ENCODE results near the gene ZNF507. TPM values are rescaled to one million over a fixed set of nuclear protein-coding genes. Genes with fewer than 3 reads are reported as not detected.

ZNF507 gene
- total RNA-seq, 1 donor from 2014 or later: 15.8 TPM

DNA sequence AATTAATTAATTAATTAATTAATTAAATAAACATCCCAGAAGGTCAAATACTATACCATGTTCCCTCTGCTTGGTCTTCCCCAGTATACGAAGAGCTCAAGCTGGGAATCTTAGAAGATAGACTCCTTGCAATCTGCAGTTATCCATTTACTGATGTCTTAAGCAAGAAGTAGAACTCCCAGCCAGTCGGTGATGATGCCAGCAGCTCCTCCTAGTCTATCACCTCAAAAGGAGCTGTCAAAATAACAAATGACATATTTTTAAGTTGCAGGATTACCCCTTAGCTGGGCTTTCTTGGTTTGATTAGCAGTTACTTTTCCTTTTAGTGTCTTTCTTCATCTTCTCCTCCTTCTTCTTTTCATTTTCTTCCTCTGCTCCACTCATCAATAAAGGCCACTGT, 6.0 kb upstream of the ZNF507 start:
- no peak for DNase-seq (ENCODE audit: low spot score)

DNA sequence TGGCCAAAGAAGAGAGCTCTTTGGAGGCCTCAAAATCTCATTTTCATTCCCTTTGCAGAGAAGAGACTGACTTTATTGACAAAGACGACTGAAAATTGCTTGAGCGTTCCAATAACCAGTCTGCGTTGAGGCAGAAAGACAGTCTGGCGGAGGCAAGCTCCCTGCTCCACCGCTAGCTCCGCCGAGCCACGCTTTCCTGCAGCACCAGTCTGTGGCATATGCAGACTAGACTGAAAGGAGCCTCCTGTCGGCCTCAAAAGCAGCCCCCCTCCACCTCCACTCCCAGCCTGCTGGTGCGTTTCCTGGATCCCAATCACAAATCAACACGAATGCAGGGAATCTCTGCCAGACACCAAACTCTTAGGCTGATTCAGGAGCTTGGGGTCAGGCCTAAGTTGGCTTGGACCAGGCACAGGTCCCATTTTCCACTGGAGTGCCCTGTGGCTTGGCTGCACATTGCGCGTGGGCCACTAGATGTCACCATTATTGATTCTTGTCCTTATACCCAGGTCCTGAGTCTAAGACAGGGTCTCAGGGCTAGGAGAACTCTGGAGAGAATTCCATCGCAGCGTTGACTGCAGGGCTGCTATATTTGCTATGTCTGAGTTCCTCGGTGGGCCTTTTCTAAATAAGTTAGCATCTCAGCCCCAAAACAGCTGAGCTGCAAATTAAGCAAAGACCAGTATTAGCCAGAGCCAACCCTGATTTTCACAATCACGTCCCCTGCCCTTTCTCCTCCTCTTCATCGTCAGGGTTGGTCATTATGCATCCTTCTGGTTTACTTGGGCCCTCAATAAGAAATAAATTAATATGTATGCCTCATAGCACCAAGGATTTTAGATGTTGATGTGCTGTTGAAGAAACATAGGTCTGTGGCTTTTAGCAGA, 5.2 kb upstream of the ZNF507 start:
- no peak for DNase-seq (ENCODE audit: low spot score)

- DNase-seq (ENCODE audit: low spot score): no peak
Measured at GRCh38 chr19:32342695-32343094, 2.7 kb upstream of the ZNF507 start.

- no peak for DNase-seq (ENCODE audit: low spot score)
Measured at GRCh38 chr19:32343550-32344262, 1.7 kb upstream of the ZNF507 start.

DNA sequence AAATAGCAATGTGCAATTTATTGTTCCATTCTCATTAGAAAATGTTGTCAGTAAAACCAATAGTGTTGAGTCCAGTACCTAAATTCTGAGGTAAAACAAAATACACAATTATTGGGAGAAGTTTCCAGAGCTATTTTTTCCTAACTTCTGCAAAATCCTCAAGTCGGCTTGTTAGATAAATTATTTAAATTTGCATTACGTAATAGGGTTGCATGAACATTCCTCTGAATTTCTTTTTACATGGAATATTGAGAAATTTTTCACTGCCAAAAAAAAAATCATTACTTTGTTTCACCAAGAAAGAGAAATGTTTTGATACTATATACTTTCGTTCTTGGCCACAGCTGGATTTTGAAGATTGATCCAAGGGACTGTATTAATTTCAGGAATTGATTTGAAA, 1.5 kb downstream of the ZNF507 start:
- DNase-seq (ENCODE audit: low spot score): no peak

DNA sequence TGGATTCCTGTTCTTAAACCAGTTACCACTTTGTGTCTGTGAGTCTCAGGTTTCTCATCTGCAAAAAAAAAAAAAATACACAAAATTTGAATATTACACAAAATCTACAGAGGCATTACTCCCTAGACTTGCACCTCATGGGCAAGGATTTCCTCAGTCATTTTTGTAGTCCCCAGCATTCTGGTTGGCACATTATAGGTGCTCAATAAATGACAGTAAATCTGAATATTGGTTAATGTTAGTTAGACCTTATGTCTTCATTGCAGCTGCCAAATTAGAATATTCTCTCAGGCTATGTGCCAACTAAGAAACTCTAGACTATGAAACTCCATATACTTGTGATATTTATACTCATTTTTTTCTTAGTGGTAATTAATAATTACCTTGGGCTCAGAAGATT, 2.2 kb downstream of the ZNF507 start:
- no peak for DNase-seq (ENCODE audit: low spot score)

DNA sequence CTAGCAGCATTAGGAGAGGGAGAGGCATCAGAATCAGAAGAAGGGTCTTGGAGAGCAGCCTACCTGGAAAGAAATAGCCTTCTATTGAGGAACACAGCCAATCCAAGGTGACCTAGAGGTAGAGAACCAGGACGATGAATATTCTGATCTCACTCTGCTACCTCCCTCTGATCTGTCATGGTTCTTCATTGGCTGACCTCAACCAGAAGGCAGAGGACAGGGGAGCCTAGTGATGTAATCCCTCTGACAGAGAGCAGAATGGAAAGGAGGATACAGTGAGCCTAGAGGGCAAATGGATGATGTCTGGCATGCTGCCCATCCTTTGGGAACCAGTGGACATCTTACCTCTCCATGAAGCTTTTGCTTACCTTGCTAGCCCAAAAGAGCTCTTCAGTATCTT, 3.6 kb downstream of the ZNF507 start:
- no peak for DNase-seq (ENCODE audit: low spot score)

GRCh38 chr19:32349724-32350470, 4.5 kb downstream of the ZNF507 start:
- DNase-seq (ENCODE audit: low spot score): no peak

DNA sequence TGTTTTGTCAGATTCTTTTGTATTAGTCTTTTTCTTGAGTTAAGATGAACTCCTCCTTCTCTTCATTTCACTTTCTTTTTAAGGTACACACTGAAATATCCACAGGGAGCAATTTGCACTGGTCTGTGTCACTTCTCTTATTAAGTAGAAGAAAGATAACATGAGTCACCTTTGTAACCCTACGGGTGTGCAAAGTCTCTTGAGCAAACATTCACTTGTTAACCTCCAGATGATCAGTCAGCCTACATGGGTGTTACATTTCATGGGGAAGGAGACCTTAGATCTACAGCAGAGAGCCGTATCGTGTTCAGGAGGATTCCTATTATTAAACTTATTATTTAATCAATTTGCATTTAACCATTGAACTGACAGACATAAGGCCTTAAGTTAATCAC, 5.1 kb downstream of the ZNF507 start:
- DNase-seq (ENCODE audit: low spot score): no peak

DNA sequence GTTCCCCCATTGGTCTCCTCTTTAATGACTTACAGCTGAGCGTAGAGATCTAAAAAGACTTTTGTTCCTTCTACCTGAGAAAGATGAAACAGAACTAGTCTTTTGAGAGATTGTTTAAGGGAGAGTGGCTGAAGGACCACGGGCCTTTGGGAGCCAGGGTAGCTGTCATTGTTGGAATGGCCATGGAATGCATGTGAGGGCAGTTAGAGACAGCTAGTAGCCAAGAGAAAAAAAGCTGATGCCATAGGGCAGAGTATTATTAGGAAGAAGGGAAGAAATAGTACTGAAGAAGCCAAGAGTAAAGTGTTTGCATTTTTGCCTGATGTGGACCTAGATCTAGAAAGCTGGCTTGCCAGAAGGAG, 5.6 kb downstream of the ZNF507 start:
- no peak for DNase-seq (ENCODE audit: low spot score)

DNA sequence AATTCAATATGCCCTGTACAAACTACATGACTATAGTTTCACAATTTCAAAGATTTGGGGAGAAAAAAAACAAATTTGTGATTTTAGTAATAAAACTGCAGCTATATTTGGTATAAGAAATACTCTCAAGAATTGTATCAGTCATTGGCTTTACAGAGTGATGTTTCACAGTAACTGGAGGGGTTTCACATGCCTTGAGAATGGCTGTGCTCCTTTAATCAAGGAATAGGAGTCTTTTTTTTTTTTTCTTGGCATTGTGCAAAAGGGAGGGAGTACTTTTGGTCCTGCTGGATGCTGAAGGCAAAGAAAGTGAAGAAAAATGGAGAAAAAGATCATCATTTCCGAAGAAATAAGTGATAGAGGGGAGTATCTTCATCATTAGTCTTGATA, 6.8 kb downstream of the ZNF507 start:
- no peak for DNase-seq (ENCODE audit: low spot score)

DNA sequence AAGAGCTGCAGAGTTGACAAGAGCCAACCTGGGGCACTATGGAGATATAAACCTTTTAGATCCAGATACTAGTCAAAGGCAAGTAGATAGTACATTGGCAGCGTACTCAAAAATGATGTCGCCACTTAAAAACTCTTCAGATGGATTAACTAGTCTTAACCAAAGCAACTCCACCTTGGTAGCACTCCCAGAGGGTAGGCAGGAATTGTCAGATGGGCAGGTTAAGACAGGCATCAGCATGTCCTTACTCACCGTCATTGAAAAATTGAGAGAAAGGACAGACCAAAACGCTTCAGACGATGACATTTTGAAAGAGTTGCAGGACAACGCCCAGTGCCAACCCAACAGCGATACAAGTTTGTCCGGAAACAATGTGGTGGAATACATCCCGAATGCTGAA, 8.9 kb downstream of the ZNF507 start:
- DNase-seq (ENCODE audit: low spot score): no peak

DNA sequence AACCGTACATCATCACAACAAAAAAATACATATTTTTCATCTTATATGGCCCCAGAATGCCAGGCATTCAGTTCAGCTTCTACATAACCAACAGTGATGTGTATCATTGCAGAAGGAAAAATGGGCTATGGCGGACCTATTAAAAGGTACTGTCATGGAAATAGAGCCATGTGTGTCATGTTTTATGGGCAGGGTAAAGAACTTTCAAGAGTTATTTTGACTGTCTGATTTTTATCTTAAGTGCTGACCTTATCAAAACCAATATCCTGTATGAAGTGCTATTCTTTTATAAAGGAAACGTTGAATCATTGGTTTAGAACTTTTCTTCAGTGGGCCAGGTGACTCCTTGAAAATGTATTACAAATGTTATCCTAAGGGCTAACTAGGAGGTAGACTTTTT, 9.9 kb downstream of the ZNF507 start:
- no peak for DNase-seq (ENCODE audit: low spot score)

- DNase-seq (ENCODE audit: low spot score): no peak
Measured at GRCh38 chr19:32357720-32358119, 12.3 kb downstream of the ZNF507 start.

DNA sequence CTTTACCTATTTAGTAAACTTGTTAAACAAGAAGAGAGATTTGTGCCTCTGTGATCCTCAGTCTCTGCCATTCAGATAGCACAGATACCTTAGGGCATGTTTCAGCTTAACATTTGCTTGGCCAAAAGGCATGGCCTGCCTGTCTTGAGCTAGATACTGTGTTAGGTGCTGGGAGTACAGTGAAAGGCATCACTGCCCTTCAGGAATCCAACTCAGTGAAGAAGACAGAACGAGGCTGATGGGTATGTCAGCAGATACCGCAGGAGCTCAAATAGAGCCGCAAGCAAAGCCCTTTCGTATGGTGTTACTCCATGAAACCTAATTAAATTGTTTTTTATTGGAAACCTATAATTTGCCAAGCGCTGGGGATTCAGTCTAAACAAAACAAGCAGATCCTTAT, 12.9 kb downstream of the ZNF507 start:
- no peak for DNase-seq (ENCODE audit: low spot score)

GRCh38 chr19:32359581-32359980, 14.2 kb downstream of the ZNF507 start:
- no peak for DNase-seq (ENCODE audit: low spot score)

DNA sequence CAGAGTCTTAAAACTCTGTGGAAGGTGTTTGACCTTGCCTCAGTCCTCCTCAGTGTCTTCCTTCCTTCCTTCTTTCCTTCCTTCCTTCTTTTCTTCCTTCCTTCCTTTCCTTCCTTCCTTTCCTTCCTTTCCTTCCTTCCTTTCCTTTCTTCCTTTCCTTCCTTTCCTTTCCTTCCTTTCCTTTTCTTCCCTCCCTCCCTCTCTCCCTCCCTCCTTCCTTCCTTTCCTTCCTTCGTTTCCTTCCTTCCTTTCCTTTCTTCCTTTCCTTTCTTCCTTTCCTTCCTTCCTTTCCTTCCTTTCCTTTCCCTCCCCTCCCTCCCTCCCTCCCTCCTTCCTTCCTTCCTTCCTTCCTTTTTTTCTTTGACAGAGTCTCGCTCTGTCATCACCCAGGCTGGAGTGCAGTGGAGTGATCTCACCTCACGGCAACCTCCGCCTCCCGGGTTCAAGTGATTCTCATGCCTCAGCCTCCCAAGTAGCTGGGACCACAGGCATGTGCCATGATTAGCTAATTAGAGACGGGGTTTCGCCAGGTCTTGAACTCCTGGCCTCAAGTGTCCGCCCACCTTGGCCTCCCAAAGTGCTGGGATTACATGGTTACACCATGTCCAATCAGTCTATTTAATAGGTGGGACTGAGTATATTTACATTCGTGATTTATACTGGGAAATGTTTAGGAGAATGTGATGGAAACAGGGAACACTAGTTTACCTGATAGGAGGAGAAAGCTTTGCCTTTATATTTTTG, 16.3 kb downstream of the ZNF507 start:
- no peak for DNase-seq (ENCODE audit: low spot score)

DNA sequence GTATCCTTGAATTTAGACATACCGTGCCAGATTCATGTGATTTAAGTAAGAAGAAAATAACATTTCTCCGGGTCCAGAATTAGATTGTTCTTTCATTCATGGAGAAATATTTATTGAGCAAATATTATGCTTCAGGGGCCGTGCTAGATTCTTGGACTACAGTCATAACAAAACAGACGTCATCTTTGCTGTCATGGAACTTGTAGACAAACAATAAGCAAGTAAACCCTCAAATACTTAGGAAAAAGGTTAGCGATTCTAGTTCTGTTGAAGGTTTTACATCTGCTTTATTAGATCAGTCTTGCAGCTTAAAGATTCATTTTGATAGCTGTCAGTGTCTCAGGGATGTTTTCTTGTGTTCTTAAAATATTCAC, 16.9 kb downstream of the ZNF507 start:
- DNase-seq (ENCODE audit: low spot score): no peak

DNA sequence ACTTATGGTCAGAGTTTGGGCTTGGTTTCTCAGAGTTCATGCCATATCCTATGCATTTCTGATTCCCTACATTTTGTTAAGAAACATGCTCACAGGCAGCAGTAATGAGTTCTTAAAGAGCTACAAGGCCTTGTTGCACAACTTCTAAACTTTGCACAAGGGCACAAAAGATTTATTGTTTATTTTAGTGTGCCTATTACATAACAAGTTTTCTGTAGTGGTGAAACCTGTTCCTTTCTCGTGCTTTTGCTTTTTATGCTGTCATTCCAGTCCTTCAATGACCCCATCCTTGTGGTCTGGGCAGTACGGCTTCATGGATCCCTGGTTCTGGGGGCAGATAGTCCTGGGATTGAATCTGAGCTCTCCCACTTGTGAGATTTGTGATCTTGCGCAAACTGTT, 17.8 kb downstream of the ZNF507 start:
- DNase-seq (ENCODE audit: low spot score): no peak

- DNase-seq (ENCODE audit: low spot score): no peak
Measured at GRCh38 chr19:32363632-32364031, 18.2 kb downstream of the ZNF507 start.

- DNase-seq (ENCODE audit: low spot score): no peak
Measured at GRCh38 chr19:32364040-32364439, 18.6 kb downstream of the ZNF507 start.

DNA sequence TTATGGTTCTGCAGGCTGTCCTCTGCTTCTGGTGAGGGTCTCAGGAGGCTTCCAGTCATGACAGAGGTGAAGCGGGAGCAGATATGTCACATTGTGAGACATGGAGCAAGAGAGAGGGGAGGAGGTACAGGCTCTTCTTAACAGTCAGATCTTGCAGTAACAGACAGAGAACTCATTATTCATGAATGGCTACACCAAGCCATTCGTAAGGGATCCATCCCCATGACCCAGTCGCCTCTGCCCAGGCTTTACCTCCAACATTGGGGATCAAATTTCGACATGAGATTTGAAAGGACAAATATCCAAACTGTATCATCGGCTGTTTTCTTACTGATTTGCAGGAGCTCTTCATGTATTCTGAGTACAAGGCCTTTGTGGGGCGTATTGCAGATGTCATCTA, 21.7 kb downstream of the ZNF507 start:
- DNase-seq (ENCODE audit: low spot score): no peak

Measured in mesenteric fat pad (tissue), 1 donor.